NCI-H226 (cell line): ENCODE results near the gene REV3L.
"Not testable (repeated sequence)": the region's sequence is repeated elsewhere in the genome, so short reads cannot be mapped to it uniquely, and the experiment has no call there.

Experiments used
- DNase-seq: peaks from one replicate; pipeline ENCODE4 v3.0.0-alpha.2; 2015

The REV3L gene

DNA sequence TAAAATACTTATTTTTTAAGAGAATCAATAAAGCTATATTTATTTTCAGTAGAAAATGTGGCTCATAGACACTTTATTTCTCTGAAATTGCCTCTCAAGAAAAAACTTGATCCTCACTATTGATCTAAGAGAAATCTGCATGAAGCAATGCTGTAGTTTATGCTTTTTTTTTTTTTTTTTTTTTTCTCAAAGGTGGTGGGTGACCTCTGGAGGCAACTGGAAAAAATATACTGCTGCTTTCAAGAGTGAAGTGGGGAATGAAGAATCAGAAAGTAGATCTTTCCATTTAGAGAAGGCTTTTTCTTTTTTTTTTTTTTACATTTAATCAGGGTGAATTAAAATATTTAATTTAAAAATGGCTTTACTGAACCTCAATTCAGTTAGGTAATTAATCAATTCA lies 226.4 kb downstream of the REV3L start:
- DNase-seq = no peak

- DNase-seq = not testable (repeated sequence)
These were observed 227.2 kb downstream of the REV3L start for GRCh38 chr6:111255838-111256237.

DNA sequence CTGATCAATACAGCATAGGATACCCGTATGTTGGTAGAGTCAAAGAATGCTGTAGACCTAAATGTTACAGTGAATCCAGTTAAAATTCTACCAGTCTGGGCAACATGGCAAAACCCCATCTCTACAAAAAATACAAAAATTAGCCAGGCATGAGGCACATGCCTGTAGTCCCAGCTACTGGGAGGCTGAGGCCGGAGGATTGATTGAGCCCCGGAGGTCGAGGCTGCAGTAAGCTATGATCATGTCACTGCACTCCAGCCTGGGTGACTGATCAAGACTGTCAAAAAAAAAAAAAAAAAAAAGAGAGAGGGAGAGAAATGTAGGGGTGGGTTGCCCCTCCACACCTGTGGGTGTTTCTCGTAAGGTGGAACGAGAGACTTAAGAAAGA lies 228.2 kb downstream of the REV3L start:
- no peak for DNase-seq

GRCh38 chr6:111254004-111254778 lies 228.8 kb downstream of the REV3L start:
- no peak for DNase-seq

- DNase-seq = no peak
These were observed 230.3 kb downstream of the REV3L start for GRCh38 chr6:111252726-111253125.

DNA sequence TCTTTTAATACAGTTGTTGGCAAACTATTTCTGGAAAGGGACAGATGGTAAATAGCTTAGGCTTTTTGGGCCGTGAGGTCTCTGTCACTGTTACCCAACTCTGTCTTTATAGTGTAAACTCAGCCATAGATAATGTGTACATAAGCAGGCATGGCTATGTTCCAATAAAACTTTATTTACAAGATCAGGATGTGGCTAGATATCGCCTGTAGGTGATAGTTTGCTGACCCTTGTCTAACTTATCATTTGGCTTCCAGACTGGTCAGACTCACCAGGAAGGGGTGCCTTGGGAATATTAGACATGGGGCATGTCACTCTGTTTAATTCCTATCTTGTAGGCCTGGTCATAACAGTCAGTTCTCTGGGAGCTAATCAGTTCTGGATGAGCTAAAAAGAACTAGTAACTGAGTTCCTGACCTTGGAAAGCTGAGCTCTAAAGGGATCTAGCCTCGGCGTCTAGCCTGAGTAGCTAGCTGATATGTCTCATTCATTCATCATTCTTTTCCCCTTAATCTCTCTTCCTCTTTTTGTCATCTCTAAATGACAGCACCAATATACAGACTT lies 232.1 kb downstream of the REV3L start:
- DNase-seq = no peak
